GM21528 (cell line): ENCODE results near the gene JOSD1.

ENCODE experiments used
- ATAC-seq: cut with Tn5 transposase; IDR thresholded peaks from one replicate; pipeline ENCODE4 v1.9.1; 2021; ENCODE audit warnings: mild to moderate bottlenecking, moderate library complexity; ENCODE audit not compliant: unreplicated experiment, low FRiP score

Gene JOSD1

DNA sequence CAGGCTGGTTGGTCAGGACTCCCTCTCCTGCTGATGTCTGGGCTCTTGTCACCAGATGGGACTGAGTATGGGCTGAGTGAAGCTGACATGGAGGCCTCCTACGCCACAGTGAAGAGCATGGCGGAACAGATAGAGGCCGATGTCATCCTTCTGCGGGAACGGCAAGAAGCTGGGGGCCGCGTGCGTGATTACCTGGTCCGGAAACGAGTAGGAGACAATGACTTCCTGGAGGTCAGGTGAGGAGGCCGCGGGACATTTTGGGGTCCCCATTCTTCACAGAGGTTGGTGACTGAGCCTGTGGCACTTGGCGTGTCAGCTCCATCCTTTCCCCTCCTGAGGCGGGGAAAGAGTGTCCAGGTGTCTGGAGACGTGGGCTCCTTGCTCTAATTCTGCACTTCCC, 15.1 kb upstream of the JOSD1 start:
- no peak for ATAC-seq

DNA sequence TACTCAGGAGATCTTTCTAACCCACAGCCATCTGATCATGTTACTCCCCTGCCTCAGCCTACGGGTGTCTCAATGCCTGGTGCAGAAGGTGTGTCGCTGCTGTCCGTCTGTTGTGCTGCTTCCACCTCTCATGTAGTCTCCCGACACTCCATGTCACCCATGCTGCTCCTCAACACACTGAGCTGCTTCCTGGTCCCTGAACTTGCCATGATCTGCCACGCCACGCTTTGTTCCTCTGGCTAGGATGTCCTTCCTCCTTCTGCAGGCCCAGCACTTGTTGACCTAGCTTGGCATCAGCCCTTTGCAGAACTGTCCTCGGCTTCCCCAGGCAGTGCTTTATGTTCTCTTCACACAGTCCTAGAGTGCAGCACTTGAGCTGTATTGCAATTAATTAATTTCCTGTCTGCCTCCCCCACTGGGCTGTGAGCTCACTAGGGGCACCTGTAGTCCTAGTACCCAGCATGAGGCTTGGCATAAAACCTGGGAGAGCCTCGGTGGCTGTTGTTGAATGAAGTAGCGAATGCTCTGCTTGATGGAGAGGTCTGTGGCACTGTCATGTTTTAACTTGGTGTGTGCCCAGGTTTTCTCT, 14.5 kb upstream of the JOSD1 start:
- ATAC-seq: no peak

DNA sequence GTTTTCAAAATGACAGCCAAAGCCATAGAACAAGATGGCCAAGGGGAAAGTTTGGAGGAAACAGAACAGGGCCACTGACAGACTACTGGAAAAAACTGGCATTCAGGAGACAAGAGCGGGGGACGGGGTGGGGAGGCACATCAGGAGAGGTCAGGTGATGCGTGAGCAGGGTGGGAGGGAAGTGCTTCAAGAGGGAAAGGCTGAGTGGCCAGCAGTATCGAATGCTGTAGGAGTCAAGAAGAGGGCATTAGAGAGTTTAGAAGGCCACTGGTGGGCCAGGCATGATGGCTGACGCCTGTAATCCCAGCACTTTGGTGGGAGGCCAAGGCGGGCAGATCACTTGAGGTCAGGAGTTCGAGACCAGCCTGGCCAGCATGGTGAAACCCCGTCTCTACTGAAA, 13.2 kb upstream of the JOSD1 start:
- ATAC-seq: no peak

DNA sequence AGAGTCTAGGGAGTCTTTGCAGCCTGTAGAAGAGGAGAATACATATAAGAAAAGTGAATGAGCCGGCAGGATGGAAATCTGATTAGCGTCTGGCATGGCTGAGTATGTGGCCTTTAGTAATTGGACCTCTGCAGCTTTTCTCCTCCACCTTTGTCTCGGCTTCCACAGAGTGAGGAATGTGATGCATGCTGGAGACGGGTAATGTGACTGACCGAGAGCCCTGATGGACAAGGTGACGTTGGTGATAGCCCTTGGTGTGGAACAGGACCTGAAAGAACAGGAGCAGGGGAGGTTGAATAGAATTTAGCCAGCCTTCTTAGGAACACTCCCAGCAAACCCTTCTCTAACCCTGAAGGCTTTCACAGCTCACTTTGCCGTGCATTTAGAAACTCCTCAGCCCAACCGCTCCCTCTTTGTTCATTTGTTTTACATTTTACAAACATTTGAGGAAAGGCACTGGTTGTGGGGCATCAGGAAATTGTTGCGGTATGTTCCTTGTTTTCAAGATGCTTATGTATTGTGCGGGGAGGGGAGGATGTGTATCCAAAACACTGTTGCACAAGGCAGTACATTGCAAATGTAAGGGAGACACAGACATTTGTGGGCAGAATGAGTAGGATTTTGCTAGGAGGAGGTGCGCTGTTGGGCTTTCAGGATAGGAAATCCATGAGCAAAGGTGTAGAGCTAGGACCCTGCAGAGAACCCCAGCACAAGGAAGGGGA, 11.9 kb upstream of the JOSD1 start:
- no peak for ATAC-seq

DNA sequence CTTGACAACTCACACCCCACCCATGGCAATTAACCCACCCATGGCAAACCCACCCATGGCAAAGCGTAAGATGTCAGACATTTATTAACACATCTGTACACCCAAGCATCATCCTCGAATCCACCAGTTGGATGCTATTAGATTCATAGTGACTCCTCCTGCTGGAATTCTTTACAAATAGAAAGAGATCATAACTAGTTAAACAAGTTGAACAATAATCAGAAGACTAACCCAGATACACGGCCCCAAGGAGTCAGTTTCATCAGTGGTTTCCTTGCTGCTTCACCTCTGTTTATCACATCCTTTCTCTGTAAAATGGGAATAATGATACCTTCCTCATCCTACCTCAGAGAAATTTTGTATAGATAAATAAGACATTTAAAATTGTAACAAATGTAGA, 10.1 kb upstream of the JOSD1 start:
- ATAC-seq: no peak

DNA sequence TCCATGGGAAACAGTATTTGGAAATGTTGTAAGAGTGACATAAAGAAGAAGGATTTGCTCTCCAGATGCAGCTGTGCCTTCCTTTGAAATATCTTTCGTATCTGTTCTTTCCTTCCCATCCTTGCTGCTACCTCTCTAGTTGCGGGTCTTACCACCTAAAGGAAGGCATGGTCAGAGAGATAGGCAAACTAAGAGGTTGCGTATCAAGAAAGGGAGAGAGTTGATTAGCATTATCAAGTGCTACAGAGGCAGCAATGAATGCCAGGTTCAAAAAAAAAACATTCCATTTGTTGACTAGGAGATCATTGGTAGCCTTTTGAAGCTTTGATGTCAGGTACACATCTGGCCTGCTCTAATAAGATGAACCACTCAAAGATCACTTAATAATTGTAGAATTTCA, 9.6 kb upstream of the JOSD1 start:
- no peak for ATAC-seq

DNA sequence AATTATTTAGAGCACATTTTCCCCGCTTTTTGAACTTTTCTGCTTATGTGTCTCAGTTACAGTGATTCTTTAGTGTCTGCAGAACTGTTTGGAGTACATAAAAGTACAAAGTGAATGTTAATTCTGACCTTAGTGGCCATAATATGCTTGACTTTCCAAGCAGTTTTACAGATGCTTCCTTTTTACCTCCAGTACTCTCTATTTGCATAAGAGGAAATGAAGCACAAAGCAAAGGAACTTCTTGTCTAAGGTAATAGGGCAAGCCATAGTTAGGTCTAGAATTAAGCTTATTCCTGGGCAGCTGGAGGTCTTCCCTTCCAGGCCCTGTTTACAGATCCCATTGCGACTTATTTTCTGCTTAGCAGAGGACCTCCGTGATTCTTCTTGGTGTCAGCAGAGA, 8.6 kb upstream of the JOSD1 start:
- no peak for ATAC-seq

DNA sequence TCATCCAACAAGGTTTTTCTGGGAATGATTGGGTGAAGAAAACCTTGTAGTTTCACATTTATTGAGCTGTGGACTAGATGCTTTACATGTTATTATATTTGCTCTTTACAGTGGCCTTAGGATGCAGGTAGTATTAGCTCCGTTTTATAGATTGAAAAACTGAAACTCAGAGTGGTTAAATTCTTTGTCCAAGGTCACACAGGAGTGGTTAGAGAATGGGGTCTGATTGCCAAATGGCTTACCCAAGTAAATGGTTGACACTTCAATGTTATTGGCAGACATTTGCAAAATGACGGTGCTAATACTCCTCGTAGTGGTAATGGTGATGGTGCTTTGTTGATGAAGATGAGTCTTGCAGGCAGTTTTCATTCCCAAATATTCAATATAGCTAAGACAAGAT, 7.2 kb upstream of the JOSD1 start:
- no peak for ATAC-seq

DNA sequence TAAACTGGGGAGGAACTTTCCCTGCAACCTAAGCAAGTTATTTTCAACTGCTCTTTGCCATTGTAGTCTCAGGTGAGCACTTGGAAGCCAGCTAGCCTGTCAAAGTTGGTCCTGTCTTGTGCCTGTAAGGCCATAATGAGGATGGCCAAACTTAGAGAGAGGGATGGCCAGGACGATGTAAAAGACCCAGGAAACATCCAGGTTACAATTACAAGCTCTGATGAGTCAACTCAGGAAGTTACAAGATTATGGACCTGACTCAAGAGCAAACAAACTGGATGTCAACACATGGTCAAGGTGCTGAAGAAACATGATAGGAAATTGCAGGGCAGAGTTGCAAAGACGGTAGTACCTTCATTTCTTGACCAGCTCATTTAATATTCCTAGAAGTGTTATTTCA, 6.6 kb upstream of the JOSD1 start:
- no peak for ATAC-seq

DNA sequence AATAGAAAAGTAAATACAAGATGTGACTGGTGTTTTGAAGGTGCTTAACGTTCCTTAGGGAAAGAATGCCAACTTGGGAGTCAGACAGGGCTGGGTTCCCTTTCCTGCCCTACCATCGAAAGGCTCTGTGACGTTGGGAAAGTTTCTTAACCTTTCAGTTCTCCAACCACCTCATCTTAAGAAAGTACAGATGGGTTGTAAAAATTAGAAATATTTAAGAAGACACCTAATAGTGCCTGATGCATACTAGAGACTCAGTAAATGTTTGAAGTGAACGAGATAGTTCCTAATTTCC, 6.1 kb upstream of the JOSD1 start:
- no peak for ATAC-seq

DNA sequence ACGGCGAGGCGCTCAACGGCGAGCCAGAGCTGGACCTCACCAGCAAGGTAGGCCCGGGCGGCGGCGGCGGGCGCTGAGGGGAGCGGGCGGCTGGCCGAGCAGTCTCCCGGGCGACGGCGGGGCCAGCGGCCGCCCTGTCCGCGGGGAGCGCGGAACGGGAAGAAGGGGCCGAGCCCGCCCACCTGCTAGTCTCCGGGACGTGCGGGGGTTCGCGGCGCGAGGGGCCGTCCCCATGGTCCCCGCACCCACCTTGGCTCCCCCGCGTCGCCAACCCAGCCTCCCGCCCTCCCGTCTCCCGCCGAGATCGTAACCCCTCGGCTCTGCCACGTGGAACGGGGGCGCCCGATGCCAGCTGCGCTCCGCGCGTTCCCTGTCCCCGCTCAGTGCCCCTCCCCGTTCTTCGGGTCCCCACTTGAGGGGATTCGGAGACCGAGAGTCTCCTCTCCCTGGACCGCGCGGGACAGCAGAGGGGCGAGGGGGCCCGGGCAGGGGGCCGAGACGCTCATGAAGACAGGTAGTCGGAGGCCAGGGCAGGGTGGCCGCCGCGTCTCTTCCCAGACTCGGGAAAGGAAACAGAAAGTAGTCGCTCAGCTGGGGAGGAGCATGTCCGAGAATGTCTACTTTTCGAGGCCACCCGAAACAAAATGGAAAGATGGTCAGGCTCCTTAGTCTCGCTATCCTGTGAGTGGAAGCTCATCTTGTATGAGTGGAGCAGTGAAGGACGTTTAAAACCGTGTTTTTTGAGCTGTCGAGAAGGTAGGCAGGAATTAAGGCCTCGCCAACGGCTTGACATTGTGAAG, 5.6 kb upstream of the JOSD1 start:
- ATAC-seq: peak; percentile 11

DNA sequence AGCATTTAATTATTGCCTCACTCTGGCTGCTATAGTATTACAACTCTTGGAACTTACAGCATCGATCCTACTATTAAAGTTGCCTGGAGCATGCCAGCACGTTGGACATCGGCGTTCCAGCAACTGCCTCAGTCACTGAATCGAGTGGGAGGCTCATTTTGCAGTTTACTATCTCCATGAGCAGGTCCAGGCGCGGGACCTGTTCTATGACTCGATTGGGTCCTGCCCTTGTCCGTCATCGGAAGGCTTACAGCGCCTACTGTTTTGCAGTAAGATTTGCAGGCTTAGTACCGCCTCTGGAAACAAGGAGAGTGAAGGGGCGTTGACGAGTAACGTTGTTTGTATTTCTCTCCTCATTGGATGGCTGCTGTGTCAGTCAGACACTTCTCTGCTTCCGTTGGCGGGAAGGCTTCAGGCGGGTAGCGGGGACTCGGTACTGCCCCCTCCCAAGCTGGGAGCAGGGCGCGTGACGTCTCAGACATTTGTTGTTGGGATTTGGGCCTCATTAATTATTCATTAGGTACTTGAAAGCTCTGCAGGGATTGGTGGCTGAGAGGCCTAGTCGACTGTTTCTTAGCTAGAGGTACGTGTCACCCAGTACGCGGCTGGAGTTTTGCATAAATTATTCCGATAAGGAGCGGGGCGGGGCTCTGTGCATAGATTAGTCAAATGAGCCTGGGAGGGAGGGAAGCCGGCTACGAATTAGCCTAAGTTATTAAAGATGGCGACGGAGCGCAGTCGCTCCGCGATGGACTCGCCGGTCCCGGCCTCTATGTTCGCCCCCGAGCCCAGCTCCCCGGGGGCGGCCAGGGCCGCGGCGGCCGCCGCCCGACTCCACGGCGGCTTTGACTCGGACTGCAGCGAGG, 4.7 kb upstream of the JOSD1 start, which contains the start of gene GTPBP1:
Gene GTPBP1, plus strand, starts transcription at position 710 of the 866 bp plus-strand sequence. Its CDS starts 12 bp downstream, at position 722.
- peak; percentile 76 for ATAC-seq

DNA sequence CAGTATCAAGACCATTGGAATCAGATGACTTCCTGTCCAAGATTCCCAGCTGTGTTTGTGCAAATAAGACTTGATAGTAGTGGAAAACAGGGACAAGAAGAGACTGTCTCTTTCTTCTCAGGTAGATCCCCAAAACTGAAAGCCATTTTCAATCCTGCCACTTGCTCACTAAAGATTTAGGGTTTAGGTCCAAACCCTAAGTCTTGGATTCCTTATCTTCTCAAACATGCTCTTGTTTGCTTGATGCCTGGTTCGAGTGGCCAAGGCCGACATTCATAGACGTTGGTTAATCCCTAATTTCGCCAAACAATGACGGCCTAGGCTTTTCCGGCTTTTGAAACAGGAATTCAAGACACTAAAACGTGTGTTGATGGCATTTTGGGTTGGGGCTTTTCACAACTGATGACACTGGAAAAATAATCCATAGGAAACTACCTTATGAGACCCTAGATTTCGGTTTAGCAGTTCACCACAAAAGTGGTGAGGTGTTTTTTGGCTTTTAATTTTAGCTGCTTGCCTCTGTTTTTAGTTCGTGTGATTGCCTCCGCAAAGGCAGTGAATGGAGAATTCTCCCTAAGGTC, 4.0 kb upstream of the JOSD1 start:
- ATAC-seq: no peak

DNA sequence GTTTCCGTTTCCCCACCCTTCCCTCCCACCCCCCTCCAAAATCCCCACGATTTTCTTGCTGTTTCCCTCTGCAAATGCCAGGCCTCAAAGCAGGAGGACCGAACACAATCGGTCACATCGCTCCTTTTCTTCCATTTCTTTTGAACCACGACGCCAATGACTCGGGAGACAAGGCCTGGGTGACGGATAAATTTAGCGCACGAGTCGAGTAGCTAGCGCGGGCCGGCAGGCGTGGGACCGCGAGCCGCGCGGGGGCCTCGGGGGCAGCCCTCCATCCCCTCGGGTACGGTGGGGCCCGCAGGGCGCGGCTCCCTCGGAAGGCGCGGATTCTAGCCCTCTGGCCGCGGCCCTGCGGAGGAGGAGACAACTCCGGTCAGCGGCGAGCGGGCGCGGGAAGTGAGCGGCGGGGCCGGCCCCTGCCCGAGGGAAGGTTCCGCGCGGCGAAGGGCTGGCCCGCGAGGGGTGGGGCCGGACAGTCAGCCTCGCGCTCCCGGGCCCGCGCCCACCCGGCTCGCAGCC, 414 bp downstream of the JOSD1 start:
- ATAC-seq: no peak

DNA sequence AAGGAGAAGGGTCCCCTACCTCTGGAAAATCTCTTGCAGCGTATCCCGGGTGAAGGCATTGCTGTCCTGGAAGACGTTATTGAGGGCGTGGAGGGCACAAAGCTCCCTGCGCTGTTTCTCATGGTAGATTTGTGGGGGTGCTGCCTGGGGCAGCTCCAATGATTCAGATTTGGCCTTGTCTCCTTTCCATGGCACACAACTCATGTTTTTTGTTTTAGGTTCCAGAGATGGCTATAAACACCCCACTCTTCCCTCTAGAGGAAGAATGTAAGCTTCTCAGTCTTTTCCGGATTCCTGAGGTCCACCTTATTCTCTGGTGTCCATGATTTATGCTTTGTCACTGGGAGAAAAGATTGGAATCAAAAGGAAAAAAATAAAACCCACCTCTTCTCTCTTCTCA, 959 bp downstream of the JOSD1 start:
- ATAC-seq: no peak

DNA sequence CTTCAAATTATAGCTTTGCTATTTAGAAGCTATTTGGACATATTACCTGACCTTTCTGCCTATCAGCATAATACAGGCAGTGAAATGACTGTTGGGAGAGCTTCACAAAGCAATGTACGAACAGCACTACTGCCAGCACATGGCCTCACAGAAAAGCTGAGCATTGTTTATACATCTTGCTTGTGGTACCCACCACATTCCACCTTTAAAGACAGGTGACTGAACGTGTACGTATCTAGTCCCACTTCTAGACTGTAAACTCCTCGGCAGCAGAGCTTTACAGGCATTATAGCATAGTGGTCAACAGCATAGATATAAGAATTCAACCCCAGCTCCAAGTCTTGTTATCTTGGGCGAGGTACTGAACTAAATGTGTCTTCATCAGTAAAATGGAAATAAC, 1.6 kb downstream of the JOSD1 start:
- no peak for ATAC-seq

DNA sequence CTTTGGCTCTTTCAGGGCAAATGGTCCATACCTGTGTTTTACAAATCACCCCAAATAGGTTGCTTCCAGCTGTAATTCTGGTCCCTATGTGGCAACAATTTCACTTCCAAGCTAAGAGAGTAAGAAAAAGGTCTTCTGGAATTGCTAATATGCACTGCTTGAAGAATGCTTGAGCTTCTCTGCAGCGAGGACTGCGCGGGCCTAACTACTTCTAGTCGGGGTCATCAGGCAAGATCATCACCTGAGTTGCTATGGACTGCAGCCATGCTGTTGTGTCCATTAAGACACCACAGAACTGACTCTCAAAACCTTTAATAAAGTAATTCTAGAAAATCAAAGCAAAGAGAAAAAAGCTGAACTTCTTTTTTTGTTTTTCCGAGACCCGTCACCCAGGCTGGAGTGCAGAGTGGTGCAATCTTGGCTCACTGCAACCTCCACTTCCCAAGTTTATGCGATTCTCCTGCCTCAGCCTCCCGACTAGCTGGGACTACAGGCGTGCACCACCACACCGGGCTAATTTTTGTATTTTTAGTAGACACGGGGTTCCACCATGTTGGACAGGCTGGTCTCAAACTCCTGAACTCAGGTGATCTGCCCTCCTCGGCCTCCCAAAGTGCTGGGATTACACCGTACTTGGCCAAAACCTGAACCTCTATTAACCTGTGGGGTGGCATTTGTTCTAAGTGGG, 2.2 kb downstream of the JOSD1 start:
- no peak for ATAC-seq

DNA sequence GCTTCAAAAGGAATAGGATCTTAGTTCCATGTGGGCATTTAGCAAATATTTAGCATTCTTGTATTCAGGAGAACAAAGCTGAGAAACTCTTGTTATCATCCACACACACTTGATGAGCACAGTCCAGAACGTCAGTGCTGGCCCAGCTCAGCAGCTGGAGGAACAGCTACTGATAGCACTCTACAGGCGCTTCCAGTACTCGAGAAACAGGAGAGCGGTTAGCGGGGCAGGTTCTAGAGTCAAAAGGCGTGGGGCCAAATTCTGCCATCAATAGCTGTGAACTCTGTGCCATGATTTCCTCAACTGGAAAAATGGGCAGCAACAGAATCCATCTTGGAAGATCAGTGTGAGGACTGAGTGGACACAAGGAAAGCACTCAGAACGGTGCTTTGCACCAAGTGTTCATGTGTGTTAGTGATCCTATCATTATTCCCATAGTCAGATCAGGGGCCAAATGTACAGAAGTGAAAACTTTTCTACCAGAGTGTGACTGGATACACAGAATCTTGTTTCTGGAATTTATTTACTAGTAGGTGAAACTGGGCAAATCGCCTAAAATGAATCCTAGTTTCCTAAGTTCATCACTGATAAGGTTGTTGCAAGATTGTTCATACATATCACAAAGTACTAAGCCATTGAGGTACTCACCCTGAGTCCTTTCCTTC, 3.2 kb downstream of the JOSD1 start:
- ATAC-seq: no peak
